ENCODE data around the gene AASDH.
A peak's percentile ranks its signal among the peaks of the same experiment; 100 is the strongest.

Gene AASDH

GRCh38 chr4:56387023-56388001, at the start of gene AASDH:
Gene AASDH, minus strand, starts transcription at chr4:56387491. Its CDS starts 3,192 bp downstream, at chr4:56384299.
- peaks cover 2% of the 10 kb centered on the region for H3K36me3 Mint-ChIP-seq
- peaks cover 42% of the 10 kb centered on the region for H3K4me1 Mint-ChIP-seq (ENCODE audit: low read depth)
- no peaks in the 10 kb centered on the region for H3K27me3 Mint-ChIP-seq
- no peaks in the 10 kb centered on the region for H3K9me3 Mint-ChIP-seq (ENCODE audit: low read depth)
- peak within 1 kb of the TSS; percentile 99 for H3K27ac Mint-ChIP-seq
- peak within 1 kb of the TSS; percentile 90 for H3K4me3 Mint-ChIP-seq

- Mint-ChIP-seq H3K4me1 (ENCODE audit: low read depth) (peaks cover 54% of the 10 kb centered on the region), H3K27ac (peak within 1 kb of the TSS; percentile 97), H3K36me3 (peaks cover 20% of the 10 kb centered on the region), H3K27me3 (no peaks in the 10 kb centered on the region), H3K9me3 (ENCODE audit: low read depth) (no peaks in the 10 kb centered on the region), H3K4me3 (peak within 1 kb of the TSS; percentile 99)
These were observed 48.0 kb upstream of the AASDH start, which contains the start of gene PPAT for GRCh38 chr4:56435140-56435926. Gene PPAT, minus strand, starts transcription at chr4:56435615. Its CDS starts 138 bp downstream, at chr4:56435477.

GRCh38 chr4:56434599-56435139, 47.4 kb upstream of the AASDH start:
- peak overlapping the region; percentile 97 for H3K27ac Mint-ChIP-seq
- H3K9me3 Mint-ChIP-seq (ENCODE audit: low read depth): no peaks in the 10 kb centered on the region
- peaks cover 52% of the 10 kb centered on the region for H3K4me1 Mint-ChIP-seq (ENCODE audit: low read depth)
- H3K27me3 Mint-ChIP-seq: no peaks in the 10 kb centered on the region
- H3K4me3 Mint-ChIP-seq: peak overlapping the region; percentile 99
- peaks cover 19% of the 10 kb centered on the region for H3K36me3 Mint-ChIP-seq

- Mint-ChIP-seq H3K4me3 (peak overlapping the region; percentile 99), H3K27ac (no peak overlapping the region), H3K9me3 (ENCODE audit: low read depth) (no peaks in the 10 kb centered on the region), H3K27me3 (no peaks in the 10 kb centered on the region), H3K4me1 (ENCODE audit: low read depth) (peaks cover 53% of the 10 kb centered on the region), H3K36me3 (peaks cover 14% of the 10 kb centered on the region)
These were observed 46.0 kb upstream of the AASDH start for GRCh38 chr4:56433280-56433679.

GRCh38 chr4:56430203-56430602, 42.9 kb upstream of the AASDH start:
- Mint-ChIP-seq H3K4me1 (ENCODE audit: low read depth) (peaks cover 48% of the 10 kb centered on the region), H3K27me3 (no peaks in the 10 kb centered on the region), H3K36me3 (peaks cover 10% of the 10 kb centered on the region), H3K9me3 (ENCODE audit: low read depth) (no peaks in the 10 kb centered on the region), H3K27ac (no peak overlapping the region), H3K4me3 (no peak overlapping the region)

- Mint-ChIP-seq H3K27ac (no peak overlapping the region), H3K4me3 (no peak overlapping the region), H3K27me3 (no peaks in the 10 kb centered on the region), H3K4me1 (ENCODE audit: low read depth) (peaks cover 32% of the 10 kb centered on the region), H3K36me3 (peaks cover 6% of the 10 kb centered on the region), H3K9me3 (ENCODE audit: low read depth) (no peaks in the 10 kb centered on the region)
These were observed 39.9 kb upstream of the AASDH start for GRCh38 chr4:56427179-56427578.

GRCh38 chr4:56426273-56426672, 39.0 kb upstream of the AASDH start:
- peaks cover 23% of the 10 kb centered on the region for H3K4me1 Mint-ChIP-seq (ENCODE audit: low read depth)
- no peak overlapping the region for H3K27ac Mint-ChIP-seq
- peaks cover 2% of the 10 kb centered on the region for H3K36me3 Mint-ChIP-seq
- H3K4me3 Mint-ChIP-seq: no peak overlapping the region
- H3K9me3 Mint-ChIP-seq (ENCODE audit: low read depth): no peaks in the 10 kb centered on the region
- no peaks in the 10 kb centered on the region for H3K27me3 Mint-ChIP-seq

- no peaks in the 10 kb centered on the region for H3K36me3 Mint-ChIP-seq
- H3K9me3 Mint-ChIP-seq (ENCODE audit: low read depth): no peaks in the 10 kb centered on the region
- no peak overlapping the region for H3K4me3 Mint-ChIP-seq
- H3K27ac Mint-ChIP-seq: no peak overlapping the region
- no peaks in the 10 kb centered on the region for H3K27me3 Mint-ChIP-seq
- peaks cover 21% of the 10 kb centered on the region for H3K4me1 Mint-ChIP-seq (ENCODE audit: low read depth)
These were observed 38.2 kb upstream of the AASDH start for GRCh38 chr4:56425518-56425917.

- no peaks in the 10 kb centered on the region for H3K9me3 Mint-ChIP-seq (ENCODE audit: low read depth)
- no peaks in the 10 kb centered on the region for H3K27me3 Mint-ChIP-seq
- H3K27ac Mint-ChIP-seq: no peak overlapping the region
- peaks cover 18% of the 10 kb centered on the region for H3K4me1 Mint-ChIP-seq (ENCODE audit: low read depth)
- no peak overlapping the region for H3K4me3 Mint-ChIP-seq
- H3K36me3 Mint-ChIP-seq: no peaks in the 10 kb centered on the region
These were observed 37.6 kb upstream of the AASDH start for GRCh38 chr4:56424697-56425514.

- Mint-ChIP-seq H3K36me3 (no peaks in the 10 kb centered on the region), H3K27me3 (no peaks in the 10 kb centered on the region), H3K4me3 (no peak overlapping the region), H3K9me3 (ENCODE audit: low read depth) (no peaks in the 10 kb centered on the region), H3K4me1 (ENCODE audit: low read depth) (peaks cover 12% of the 10 kb centered on the region), H3K27ac (no peak overlapping the region)
These were observed 36.9 kb upstream of the AASDH start for GRCh38 chr4:56424176-56424575.

- Mint-ChIP-seq H3K4me1 (ENCODE audit: low read depth) (peaks cover 5% of the 10 kb centered on the region), H3K4me3 (no peak overlapping the region), H3K36me3 (no peaks in the 10 kb centered on the region), H3K27ac (no peak overlapping the region), H3K27me3 (no peaks in the 10 kb centered on the region), H3K9me3 (ENCODE audit: low read depth) (no peaks in the 10 kb centered on the region)
These were observed 30.1 kb upstream of the AASDH start for GRCh38 chr4:56417396-56417795.

GRCh38 chr4:56416349-56416748, 29.1 kb upstream of the AASDH start:
- Mint-ChIP-seq H3K4me3 (no peak overlapping the region), H3K27ac (no peak overlapping the region), H3K4me1 (ENCODE audit: low read depth) (peaks cover 8% of the 10 kb centered on the region), H3K9me3 (ENCODE audit: low read depth) (no peaks in the 10 kb centered on the region), H3K27me3 (no peaks in the 10 kb centered on the region), H3K36me3 (no peaks in the 10 kb centered on the region)

GRCh38 chr4:56414135-56414670, 26.9 kb upstream of the AASDH start:
- Mint-ChIP-seq H3K4me3 (no peak overlapping the region), H3K4me1 (ENCODE audit: low read depth) (peaks cover 20% of the 10 kb centered on the region), H3K36me3 (no peaks in the 10 kb centered on the region), H3K9me3 (ENCODE audit: low read depth) (no peaks in the 10 kb centered on the region), H3K27me3 (no peaks in the 10 kb centered on the region), H3K27ac (no peak overlapping the region)
